GM18861 (cell line): ENCODE measurements around the gene TMEFF2.
"Not testable (repeated sequence)": the region's sequence is repeated elsewhere in the genome, so short reads cannot be mapped to it uniquely, and the experiment has no call there.

Experiments
- ATAC-seq: cut with Tn5 transposase; IDR thresholded peaks from one replicate; pipeline ENCODE4 v1.9.1; 2021; ENCODE audit not compliant: unreplicated experiment

TMEFF2 gene

GRCh38 chr2:191941376-191941929 lies 253.3 kb downstream of the TMEFF2 start:
- no peak for ATAC-seq

DNA sequence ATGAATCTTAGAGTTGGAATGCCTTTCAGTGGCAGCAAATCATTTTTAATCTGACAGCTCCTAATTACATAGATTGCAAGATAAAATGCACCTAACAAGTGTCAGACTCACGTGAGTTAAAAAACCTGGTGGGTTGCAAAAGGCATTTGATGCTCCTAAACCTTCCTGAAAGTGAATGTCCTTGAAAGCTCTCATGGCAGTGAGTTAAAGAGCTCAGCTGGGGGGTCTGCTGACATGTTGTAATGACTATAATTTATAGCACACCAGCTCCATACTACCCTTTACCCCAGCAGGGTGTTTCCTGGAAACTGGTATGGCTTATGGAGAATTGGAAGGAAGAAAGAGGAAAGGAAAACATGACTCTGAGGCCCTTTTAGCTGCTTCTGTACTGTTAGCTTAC lies 256.0 kb downstream of the TMEFF2 start:
- ATAC-seq: no peak

DNA sequence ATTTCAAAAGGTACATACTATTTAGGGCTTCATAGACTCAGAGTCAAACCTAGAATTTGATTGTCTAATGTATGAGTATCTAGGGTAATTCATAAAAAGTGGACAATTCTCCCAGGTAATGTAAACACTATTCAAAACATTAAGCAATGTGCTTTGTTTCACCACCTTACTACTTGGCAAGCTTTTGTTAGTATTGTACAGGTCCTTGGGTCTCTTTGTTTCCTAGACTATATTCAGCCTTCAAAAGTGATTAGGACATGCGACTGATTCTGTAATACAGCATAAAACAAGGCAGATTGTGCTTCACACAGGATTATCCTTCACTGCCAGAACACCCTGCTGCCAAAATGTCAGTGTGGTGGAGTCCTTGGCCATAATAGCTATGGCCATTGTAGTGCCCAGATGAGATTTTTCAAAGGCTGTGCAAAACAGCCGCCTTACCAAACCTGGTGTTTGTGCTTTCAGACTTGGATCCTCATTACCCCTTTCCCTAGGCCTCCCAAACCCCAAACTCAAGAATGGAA lies 257.8 kb downstream of the TMEFF2 start:
- ATAC-seq: no peak

DNA sequence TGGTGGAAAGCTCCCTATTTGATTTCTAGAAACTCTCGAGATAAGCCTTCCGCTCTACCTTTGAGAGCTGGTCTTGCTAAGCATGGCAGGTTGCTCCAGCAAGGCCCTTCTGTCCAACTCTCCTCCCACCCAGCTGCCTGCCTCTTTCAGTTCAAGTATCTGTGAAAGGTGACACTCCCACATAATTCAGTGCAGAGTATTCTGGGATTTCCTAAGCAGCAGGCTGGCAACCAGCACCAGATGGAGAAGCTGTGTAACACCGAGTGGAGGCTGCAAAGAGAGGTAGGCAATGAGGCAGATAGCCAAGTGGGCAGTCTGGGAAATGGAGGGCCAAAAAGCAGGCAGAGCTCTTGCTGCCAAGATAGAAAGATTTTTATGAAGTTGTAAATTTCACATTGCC lies 259.5 kb downstream of the TMEFF2 start:
- no peak for ATAC-seq

DNA sequence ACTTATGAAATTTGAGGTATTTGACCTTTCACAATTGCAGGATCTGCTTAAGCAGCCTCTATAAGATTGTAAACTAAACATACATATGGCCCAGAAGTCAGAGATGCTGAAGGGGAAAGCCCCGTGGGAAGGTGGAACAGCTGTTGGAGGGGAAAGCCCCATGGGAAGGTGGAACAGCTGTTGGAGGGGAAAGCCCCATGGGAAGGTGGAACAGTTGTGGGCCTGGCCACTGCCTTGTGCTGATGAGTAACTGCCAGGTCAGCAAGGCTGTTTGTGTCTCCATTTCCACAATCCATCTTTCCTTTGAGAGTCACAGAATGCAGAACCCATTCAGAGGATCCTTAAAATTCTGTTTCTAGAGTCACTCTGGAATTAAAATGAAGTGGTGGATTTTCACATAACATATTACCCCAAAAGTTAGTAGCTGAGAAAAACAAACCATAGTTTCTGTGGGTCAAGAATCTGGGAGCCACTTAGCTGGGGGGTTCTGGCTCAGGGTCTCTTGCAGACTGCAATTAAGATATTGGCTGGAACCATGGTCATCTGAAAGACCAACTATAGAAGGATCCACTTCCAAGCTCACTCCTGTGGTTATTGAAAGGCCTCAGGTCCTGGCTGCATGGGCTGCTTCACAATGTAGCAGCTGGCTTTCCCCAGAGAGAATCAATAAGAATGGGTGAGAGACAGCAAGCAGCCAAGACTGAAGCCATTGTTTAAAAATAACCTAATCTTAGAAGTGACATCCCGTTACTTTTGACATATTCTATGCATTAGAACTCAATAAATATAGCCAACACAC lies 261.2 kb downstream of the TMEFF2 start:
- peak; percentile 74 for ATAC-seq

DNA sequence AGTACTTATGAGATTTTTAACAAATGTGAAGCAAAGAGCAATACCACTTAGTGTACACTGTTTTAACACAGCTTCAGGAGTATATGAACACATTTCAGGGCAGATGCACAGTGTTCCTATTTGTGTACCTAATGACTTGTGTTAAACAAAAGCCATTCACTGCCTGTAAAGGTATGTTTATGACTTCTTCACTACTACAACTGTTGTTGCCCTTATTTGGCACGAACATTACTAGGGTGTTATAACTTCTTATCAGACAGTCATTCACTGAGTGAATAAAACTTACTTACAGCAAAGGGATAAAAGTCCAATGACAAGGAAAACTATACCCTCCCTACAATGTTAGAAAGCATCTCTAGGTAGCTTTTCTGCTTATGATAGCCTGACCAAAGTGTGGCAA lies 262.4 kb downstream of the TMEFF2 start:
- ATAC-seq: no peak

DNA sequence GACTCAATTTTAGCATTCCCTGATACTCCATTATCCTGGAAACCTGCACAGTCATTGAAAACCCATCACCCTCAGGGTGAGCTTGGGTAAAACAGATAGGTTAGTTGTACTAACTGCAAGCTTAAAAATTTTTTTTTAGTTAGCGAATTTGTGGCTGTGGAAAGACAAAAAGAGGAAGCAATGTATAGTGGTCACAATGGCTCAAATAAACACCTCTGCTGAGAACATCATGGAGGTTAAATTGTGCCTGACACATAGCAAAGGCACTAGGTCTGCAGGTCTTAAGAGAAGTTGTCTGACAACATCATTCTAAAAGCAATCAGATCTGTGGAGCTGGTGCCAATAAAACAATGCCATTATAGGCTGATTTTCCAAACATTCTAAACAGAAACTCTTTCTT lies 263.4 kb downstream of the TMEFF2 start:
- no peak for ATAC-seq

GRCh38 chr2:191930205-191930604 lies 264.5 kb downstream of the TMEFF2 start:
- ATAC-seq: no peak

DNA sequence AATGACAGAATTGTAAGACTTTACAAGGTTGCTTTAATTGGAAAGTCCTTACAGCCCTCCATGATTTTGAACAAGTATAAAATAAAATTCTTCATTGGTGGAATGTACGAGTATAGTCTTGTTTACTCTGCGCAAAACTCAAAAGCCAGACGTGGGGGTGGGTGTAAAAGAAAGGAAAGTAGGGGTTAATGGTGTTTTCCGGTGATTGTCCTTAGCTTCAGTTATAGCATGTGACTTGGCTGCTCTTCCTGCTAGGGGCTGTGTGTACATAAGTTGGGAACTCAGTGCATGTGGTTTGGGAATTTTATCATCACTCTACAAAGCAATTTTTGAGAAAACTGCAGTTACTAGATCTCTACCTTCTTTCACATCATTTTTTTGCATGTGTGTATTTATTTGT lies 265.4 kb downstream of the TMEFF2 start:
- ATAC-seq: no peak

GRCh38 chr2:191927991-191928390 lies 266.7 kb downstream of the TMEFF2 start:
- ATAC-seq: no peak

GRCh38 chr2:191927319-191927867 lies 267.3 kb downstream of the TMEFF2 start:
- ATAC-seq: no peak

DNA sequence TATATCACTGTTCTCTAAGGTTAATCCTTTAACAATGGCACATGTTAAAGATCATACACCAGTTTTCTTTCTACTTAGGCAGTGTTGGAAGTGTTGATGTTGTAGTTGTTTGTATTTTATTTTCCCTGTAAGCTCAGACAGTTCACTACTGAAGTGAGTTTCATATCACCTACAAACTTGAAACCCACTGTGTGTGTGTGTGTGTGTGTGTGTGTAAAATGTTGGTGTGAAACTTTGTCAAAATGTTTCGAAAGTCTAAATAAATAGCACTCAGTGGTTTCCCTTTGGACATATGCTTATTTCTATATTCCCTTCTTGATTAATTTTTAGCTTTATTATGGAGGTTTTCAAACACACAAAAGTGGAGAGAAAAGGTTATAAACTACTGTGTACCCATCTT lies 268.1 kb downstream of the TMEFF2 start:
- ATAC-seq: no peak

DNA sequence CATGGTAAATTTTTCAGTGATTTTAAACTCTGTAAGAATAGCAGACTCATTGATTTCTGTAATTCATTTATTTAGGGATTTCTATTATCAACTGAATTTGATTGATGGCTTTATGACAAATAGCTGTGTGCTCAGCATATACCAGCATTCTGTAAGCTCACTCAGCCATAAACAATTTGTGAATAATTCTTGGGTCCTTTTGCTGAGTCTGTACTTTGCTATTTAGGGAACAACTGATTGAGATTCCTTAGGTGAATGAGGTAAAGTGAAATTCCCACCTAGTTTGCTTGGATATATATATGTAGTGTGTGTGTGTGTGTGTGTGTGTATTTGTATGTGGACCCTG lies 271.1 kb downstream of the TMEFF2 start:
- no peak for ATAC-seq

DNA sequence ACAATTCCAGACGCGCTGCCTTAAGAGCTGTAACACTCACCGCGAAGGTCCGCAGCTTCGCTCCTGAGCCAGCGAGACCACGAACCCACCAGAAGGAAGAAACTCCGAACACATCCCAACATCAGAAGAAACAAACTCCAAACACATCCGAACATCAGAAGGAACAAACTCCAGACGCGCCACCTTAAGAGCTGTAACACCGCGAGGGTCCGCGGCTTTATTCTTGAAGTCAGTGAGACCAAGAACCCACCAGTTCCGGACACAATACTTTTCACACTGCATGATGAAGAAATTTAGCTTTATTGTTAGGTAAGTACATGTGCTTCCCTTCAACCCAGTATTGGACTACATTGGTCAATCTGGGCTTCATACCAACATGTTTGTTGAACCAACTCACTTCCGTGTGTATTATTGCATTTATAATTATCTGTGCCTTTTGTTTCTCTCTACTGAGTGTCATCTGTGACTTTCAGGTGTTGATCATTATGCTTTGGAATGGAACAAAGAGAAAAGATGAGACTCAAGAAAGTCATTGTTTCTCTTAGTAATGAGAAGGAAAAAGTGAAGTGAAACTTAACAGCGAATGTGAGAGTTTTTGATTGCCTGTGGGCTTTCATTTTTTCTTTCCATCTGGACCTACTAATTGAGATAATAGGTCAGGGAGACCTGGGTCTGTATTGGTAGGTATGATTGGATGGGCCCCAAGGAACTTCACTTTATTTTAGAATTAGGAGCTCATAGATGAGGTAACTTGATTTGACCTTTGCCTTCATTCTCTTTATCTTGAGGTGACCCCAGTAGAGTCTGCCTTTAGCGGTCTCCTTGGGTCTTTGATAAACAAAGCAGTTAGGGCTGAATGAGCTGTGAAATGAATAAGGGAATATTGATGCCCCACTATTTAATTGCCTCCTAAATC lies 271.7 kb downstream of the TMEFF2 start:
- ATAC-seq: peak; percentile 97

- not testable (repeated sequence) for ATAC-seq
Observed at GRCh38 chr2:191921650-191922049, 273.1 kb downstream of the TMEFF2 start.

- ATAC-seq: no peak
Observed at GRCh38 chr2:191920502-191920901, 274.2 kb downstream of the TMEFF2 start.

DNA sequence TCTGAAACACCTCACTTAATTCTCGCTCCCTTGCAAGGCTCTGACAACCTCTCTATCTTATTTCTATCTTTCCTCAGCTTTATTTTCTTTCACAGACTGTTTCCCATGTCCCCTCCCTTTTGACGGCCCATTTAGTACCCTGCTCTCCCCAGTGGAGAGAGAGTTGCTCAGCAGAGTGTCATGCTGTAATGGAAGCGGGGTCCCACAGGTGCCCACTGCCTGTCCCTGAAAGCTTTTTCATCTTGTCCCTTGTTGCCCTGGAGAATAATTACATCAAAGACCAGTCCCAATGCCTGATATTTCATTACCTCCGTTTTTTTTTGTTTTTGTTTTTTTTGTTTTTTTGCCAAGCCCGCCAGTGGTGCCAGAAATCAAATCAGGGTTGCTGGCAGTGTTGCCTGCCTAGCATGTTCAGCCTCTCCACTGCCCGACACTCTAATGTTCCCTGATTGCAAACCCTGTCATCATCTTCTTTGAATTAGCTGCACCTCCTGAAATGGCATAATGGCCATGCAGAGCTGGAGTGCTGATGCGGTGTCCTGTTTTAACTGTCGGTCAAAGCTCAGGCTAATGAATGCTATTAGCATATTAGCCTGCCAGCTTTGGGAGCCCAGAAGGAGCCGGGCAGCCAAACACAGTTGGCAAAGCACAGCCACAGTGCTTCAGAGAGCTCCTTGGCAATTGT lies 276.6 kb downstream of the TMEFF2 start:
- no peak for ATAC-seq

DNA sequence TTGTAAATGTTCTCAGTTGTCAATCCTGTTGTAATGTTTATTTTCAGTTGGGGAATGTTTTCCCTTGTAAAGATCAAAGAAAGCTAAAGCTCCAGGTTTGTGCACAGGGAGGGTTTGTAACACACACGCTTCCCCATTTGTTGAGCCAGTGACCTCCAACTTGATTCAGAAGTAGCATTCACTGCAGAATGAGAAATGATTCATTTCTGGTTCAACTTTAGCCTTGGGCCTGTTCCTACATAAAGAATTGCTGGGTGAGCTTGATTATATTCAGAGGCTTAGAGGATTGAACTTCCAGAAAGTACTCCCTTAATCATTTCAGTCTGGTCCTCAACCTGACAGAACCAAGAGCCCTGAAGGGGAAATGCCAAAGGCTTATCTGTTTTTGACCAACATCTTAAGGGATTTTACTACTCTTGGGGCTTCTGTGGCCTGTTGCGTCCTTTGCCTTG lies 277.3 kb downstream of the TMEFF2 start:
- ATAC-seq: no peak

- ATAC-seq: no peak
Observed at GRCh38 chr2:191916826-191917225, 277.9 kb downstream of the TMEFF2 start.

GRCh38 chr2:191915750-191916149 lies 279.0 kb downstream of the TMEFF2 start:
- no peak for ATAC-seq

GRCh38 chr2:191913796-191914195 lies 280.9 kb downstream of the TMEFF2 start:
- no peak for ATAC-seq
